GM18870 (cell line): ENCODE data around the gene FAM163B.

ENCODE experiments used
- ATAC-seq: cut with Tn5 transposase; IDR thresholded peaks from one replicate; pipeline ENCODE4 v1.9.1; 2021; ENCODE audit warnings: moderate library complexity; ENCODE audit not compliant: unreplicated experiment

The FAM163B gene

DNA sequence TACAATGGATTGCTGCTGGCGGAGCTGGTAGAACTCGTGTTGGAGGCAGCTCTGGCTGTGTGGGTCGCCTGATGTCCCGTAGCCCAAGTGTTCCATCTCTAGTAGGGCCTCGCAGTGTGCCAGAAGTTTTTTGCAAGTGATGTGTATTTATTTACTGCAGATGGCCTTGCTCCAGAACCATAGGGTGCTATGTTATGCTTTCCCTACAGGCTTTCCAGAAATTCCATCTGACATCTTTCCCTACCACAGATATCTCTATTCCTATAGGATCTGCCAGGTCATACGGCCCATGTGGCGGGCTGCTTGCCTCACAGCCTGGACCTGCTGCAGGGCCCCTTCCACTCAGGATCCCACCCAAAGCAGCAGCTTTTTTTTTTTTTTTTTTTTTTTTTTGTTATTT is 57.7 kb downstream of the FAM163B start:
- no peak for ATAC-seq

DNA sequence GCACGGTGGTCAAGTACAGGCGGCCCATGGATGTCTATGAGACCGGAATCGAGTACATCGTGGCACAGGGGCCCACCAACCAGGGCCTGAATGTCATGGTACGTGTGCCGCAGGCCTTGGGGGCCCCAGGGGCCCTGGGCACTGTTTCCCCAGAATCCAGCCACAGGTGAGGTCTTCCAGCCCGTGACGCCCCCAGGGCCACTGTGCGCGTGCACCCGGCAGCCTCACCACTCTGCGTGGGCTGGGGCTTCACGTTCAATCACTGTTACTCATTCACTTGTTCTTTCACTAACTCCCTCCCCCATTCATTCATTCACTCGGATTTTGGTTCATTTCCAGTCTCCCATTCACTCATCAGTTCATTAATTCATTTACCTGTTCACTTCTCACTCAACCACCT is 62.1 kb downstream of the FAM163B start:
- no peak for ATAC-seq

DNA sequence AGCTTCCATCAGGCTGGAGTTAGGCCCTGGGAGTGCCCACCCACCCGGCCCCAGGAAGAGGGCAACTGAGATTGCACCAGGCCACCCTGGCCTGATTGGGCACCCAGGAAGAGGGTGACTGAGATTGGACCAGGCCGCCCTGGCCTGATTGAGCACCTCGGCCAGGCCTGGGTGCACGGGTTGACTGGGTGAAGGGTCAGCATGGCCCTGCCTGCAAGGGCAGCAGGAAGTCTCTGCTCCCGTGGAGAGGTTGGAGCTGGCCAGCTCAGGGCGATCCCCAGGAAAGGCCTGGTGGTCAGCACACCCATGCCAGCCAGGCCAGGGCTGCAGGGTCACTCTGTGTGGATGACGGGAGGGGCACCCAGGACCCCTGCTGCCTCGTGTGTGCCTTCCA is 62.9 kb downstream of the FAM163B start:
- no peak for ATAC-seq

DNA sequence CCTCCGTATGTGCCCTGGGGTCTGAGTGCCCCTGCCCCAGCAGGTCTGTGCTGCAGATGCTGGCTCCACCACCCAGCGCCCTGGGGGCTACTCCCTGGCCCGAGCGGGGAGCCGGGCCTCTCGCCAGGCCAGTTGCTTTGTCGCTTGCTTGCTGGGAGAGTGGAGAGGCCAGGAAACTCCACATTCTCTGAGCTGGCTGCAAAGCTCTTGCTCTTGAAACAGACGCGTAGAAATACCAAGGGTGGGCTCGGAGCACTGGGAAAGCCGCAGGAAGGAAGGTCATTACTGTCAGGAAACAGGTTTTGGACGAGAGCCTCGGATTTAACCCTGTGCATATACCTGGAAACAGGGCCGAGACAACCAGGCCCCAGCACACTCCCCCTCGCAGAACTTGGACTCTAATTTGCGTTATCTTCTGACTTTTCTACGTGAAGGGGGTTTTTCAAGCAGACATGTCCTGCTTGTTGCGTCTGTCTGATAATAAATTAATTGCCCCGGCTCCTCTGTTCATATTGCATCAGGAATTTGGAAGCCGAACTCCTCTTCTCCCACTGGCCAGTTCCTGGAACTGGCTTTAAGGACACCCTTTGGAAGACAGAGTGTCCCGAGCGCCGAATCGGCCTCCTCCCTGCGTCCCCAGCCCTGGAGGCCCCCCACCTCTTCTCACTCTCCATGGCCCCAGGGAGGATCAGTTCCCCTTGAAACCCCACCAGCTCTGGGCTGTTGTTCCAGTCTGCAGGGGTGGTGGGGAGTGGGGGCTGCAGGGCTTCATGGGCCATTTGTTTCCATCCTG is 63.5 kb downstream of the FAM163B start:
- ATAC-seq = no peak

DNA sequence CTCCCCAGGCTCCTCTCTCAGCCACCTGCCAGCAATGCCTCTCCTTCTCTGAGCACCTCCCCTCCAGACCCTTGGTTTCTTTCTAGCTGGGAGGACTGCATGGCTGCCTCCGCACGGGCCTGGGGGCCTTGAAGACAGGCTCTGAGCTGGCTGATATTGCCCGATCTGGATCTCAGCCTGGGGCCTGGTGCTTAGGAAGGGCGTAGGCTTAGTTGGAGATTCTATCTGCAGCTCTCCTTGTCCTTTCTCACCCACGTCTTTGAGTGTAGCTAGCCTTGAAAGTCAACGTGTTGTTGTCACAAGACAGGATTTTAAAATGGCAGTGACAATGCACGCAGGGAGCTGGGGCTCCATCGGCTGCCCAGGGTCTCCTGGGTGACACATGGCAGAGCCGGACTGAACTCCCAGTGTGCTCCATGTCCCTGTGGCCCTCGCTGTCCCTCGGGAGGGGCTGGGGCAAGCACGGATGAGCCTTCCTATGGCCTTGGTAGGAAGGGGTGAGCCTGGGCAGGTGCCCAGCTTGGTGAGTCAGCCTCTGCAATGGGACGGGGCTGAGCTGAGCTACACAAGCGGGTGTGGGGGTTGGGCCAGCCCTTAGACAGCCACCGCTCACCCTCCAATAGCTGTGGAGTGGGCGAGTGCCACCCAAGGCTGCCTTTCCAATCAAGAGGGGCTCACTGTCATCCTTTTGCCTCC is 65.3 kb downstream of the FAM163B start:
- ATAC-seq = no peak

DNA sequence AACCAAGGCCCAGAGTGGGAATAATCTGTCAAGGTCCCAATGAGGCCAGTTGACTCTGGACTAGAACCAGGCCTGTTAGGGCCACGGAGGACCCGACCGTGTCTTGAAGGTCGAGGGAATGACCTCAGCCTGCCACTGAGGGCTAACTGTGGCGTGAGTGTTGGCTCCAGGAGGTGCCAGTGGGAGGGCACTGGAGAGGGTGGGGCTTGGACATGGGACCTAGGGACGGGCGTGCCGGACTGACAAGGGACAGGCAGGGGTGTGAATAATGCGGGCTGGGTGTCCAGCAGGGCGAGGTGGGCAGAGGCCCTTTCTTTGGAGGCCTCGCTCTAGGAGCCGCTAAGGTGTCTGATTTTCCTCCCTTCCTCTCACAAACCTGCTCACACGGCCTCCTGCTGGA is 67.2 kb downstream of the FAM163B start:
- ATAC-seq = no peak

DNA sequence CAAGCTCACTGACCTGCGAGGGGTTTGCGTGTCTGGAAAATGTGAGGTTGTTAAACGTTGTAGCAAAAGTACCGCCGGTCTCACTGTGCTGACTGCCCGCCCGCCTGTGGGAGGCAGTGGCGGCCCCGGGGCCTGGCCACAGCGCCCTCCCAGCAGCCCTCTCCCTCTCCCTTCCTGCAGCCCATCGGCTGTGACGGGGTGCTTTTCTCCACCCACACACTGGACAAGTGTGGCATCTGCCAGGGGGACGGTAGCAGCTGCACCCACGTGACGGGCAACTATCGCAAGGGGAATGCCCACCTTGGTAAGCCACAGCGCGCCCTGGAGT is 68.5 kb downstream of the FAM163B start:
- no peak for ATAC-seq

DNA sequence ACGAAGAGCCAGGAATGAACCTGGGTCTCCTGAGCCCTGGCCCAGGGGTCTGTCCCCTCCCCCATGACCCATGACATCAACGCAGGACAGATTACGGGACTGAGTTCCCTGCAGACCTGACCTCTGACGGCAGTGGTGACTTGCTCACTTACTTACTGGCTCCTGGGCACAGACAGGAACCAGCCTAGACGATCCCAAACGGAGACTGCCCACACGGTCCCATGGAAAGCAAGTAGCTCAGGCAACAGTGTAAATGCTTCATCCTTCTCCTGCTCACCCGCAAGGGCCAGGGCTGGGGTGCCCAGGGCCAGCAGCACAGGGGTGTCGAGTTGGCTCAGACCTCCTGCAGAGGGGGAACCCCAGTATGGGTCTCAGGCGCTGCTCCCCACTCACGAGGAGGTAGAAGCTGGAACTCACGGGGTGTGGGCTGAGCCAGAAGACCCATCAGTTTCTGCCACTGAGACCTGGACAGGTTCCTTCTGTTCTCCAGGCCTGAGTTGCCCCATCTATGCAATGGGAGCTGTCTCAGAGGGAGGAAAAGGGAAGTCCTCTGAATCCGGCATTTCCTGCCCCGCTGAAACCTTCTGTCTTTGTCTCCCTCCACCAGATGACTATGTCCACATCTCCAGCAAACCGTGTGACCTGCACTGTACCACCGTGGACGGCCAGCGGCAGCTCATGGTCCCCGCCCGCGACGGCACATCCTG is 69.0 kb downstream of the FAM163B start:
- no peak for ATAC-seq

DNA sequence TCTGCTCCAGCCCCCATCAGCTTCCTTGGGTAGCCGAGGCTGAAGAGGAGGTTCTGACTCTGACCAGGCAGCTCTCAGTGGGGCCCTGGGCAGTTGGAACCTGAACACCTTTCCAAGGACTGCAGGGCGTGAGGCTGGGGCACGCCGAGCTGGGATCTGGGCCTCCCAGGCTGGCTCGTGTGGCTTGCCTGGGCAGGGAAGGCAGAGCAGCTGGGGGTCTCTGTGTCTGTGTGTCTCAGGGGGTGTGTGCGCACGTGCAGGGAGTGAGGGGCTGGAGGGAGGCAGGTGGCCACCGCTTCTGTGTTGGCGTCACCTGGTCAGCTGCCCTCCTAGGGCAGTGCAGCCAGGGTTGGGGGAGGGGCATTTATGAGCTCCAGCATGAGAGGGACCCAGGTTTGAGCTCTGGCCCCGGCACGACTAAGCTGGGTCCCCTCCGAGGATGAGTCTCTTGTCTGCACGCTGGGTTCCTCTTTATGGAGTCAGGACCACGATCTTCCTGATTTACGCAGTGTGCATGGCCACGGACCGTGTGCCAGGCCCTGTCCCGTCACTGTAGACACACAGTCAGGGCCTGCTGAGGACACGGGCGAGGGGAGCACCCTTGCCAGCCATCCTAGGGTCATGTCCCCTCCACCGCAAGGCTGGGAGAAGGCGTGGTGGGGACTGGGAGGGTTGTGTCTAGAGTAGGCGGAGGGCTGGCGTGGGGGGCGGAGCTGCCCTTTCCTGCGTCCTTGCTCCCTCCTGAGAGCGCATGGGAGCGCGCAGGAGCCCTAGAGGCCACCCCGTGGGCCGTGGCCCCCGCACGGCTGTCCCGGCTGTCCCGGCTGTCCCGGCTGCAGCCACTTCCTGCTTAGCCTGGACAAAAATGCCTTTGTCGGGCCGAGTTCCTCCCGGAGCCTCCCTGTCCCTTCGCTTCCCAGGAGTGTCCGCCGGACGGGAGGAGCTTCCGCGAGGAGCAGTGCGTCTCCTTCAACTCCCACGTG is 70.0 kb downstream of the FAM163B start:
- no peak for ATAC-seq

DNA sequence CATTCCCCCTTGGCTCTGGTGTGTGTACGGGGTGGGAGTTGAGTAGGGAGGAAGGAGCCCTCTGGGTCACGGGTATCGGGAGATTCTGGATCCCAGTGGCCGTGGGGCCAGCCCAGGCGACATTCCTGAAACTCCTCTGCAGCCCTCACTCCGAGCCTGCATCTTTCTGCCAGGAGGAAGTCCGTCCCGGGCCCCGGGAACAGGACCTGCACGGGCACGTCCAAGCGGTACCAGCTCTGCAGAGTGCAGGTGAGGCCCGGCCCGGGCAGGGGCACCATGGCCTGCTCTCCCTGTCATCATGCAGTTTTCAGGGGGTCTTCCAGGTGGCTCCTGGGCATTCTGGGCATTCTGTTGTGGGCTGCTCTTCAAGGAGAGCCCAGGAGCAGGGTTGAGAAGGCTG is 71.0 kb downstream of the FAM163B start:
- no peak for ATAC-seq

DNA sequence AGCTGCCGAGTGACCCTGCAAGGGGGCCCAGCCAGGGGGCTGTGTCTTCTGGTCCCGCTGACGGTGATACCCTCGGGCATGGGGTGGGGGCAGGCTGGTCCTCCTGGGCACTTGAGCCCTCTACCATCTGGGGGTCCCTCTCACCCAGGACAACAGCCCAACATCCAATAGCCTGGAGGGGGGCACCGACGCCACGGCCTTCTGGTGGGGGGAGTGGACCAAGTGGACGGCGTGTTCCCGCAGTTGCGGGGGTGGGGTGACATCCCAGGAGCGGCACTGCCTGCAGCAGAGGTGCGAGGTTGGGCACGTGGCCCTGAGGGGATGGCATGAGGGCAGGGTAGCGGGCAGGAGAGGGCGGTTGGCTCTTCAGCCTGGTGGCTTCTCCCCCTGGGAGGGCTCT is 71.9 kb downstream of the FAM163B start:
- no peak for ATAC-seq

DNA sequence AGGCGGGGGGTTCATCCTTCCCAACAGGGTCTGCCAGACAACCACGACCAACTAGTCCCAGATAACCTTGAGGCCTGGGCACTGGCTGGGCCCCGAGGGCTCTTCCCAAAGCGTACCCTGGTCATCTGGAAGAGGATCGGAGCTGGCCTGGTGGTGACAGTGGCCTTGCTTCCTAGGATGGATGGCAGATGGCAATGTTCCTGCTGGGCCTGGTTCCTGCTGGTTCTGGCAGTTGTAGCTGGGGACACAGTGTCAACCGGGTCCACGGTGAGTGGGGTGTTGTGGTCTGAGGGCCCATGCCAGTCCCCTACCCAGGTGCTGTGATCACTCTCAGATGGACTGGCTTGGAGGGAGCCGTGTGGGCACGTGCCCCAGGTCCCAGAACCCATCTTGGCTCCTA is 72.7 kb downstream of the FAM163B start:
- ATAC-seq = no peak

DNA sequence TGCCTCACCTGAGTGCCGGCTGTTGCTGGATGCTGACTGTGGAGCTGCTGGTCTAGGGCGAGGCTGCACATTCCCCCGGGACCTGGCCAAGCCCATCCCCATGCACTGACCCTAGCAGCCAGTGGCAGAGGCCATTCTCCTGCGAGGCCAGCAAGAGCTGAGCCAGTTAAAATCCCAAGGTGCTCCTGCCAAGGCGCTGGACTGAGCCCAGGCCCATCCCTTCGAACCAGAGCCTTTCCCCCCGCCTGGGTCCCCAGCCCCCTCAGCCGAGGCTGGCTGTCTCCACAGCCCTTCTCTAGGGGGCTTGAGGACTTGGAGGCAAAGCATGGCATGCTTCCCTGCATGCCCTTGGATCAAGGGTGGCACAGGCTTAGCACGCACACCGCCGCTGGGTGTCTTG is 73.1 kb downstream of the FAM163B start:
- ATAC-seq = no peak

DNA sequence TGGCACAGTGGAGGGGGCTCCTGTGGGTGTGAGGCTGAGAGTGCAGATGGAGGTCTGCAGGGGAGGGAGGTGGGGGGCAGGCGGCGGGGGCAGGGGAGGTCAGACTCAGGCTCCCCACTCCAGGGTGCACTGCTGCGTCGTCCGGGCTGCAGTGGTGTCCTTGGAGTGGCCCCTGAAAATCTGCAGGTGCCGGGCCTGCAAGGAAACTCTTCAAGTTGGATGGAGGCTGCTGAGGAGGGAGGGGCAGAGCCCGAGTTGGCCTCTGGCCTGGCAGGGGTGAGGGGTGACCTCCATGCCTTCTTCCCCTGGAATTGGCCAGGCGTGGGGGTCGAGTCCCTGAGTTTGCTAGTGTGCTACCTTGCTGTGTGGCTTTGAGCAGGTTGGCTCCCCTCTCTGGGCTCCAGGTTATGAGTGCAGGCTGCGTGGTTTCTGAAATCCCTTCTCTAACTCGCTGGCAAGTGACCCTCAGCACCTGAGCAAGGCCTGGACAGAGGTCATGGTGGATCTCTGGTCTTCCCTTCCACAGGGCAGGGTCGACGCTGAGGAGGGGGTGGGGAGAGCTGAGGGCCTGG is 73.8 kb downstream of the FAM163B start:
- ATAC-seq = no peak

DNA sequence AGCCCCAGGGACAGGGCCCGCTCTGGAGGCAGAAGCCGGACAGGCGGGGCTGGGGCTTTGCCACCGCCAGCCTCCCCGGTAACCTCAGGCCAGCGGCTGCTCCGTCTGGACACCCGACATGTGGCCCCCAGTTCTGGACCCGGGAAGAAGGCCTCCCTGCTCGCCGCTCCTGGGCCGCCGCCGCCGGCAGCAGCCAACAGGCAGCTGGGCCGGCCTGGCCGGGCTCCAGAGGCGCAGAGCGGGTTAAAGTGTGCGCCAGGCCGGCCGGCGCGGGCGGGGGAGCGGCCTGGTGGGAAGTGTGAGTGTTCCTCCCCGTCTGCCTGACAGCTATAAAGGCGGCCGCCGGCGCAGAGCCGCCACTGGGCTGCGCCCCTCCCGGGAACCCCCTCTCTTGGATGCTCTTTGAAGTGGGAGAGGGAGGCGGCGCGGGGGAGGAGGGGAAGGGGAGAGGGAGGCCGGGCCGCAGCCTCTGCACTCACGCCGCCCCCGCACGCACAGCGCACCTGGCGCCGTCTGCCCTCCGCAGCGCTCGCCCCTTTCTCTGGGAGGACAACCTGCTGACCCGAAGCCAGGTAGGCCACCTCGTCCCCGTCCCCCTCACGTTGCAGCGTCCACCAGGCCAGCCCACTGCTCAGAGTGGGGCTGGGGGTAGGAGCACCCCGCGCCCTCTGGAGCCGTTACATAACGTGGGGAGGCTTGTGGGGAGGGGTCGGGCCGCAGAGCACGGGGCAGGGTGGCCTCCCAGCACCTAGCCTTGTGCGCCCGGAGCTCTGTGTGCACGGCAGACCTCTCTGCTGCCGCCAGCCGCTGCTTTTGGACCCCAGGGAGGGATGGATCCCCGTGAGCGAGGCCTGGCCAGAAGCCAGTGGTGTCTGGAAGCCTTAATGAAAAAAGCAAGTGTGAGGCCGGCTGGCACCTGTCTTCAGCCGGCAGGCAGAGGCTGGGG is 74.6 kb downstream of the FAM163B start, which contains the start of gene ADAMTSL2:
Gene ADAMTSL2, plus strand, starts transcription at position 359 of the 946 bp plus-strand sequence. CDS start 2,009 bp downstream, outside the sequence.
- no peak for ATAC-seq

DNA sequence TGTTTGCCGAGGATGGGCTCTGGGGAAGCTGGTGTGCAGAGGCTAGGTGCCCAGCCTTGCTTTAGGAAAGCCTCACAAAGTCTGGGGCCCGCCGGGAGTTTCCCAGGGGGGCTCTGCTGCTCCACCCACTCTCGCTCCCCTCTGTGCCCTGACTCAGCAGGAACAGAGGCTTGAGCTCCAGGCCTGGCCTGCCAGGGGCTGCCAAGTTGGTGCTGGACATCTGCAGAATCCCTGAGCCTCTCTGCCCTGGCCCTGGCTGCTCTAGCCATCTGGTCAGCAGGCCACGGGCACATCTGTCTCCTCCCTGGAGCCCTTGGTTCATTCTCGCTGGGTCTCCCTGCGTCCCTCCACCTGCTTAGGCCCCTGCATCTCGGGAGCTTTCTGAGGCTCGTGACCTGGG is 75.3 kb downstream of the FAM163B start:
- ATAC-seq = no peak

DNA sequence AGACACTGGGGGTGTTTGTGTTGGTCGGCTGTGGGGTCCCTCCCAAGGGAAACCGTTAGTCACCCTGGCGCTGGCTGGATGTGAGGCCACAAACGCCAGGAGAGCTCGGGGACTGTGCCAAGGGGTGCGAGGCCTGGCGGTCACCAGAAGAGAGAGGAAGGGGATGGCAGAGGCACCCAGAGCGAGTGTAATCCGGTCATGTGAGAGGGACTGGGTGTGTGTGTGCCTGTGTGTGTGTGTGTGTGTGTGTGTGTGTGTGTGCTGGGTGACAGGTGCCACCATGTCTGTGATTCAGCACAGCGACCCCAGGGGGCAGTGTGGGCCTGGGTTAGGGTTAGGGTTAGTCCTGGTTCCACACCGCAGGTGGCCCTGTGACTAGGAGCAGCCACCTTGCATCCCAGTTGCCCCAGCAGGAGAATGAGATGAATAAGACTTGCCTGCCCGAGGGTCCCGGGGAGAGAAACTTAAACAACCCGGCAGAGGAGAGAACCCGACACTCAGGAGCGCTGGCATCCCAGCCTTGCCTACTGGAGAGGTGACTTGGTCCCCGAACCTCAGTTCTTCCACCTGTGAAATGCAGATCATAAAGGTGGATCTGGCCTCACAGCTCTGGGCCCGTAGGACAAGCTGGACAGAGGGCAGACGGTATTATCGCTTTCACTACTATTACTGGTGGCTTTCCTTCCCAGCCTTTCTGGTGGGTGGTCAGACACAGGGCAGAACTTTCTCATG is 76.1 kb downstream of the FAM163B start:
- ATAC-seq = no peak

DNA sequence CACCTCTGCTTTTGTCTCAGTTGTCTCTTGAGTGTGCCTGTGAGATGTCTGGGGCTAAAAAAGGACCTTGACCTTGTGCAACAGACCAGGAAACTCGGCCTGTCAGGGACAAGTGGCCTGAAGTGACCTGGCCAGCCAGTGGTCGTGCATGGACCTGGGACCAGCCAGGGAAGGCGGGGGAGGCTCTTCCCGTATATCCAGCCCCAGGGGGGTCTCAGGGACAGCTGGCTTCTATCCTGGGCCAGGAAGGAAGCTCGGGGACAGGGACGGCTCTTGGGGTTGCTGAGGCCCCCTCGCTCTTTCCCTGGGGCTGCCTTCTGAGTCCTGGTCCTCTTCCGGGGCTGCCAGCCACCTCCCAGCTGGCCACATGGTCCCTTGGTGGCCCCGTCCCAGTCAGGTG is 77.9 kb downstream of the FAM163B start:
- ATAC-seq = no peak

DNA sequence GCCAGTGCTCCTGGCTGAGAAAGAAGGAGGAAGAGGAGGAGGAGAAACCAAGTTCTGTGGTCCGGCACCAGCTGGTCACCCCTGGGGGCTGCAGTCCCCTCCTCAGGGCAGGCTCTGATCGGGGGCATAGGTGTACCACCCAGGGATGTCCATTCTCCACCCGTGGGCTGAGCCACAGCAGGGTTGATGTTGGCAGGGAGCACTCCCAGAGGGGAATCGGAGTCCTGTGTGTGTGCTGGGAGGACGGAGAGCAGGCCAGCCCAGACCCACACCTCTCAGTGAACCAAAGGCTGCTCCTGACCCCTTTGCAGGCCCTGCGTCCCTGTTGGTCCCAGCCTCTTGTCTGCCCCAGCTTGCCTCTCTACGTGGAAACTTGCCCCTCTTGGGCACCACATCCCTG is 79.3 kb downstream of the FAM163B start:
- no peak for ATAC-seq
